RPMI7951 (cell line): Measurements from ENCODE around the gene ATCAY. TPM values are rescaled to one million over a fixed set of nuclear protein-coding genes. Genes with fewer than 3 reads are reported as not detected.
"Not testable (repeated sequence)": the region's sequence is repeated elsewhere in the genome, so short reads cannot be mapped to it uniquely, and the experiment has no call there.

Experiments
- DNase-seq: peaks from one replicate; pipeline ENCODE4 v3.0.0-alpha.2; 2012; ENCODE audit warnings: low read depth
- total RNA-seq: library from RNA; depleted of rRNA; stranded (reverse); fragments of >200 nt; shearing (Covaris generic); gene quantifications from 2 replicates; pipeline ENCODE4 v1.2.3, GENCODE V29; 2014

The ATCAY gene
- total RNA-seq, 1 experiment from 2014 or later, result not detected

GRCh38 chr19:3902317-3902973 is 22.0 kb downstream of the ATCAY start:
- DNase-seq, result no peak

- no peak for DNase-seq
These were observed 23.7 kb downstream of the ATCAY start for GRCh38 chr19:3904233-3904632.

GRCh38 chr19:3907626-3908265 is 27.3 kb downstream of the ATCAY start:
- DNase-seq, result no peak

- DNase-seq, result no peak
These were observed 28.0 kb downstream of the ATCAY start for GRCh38 chr19:3908266-3909054.

GRCh38 chr19:3910105-3910504 is 29.6 kb downstream of the ATCAY start:
- DNase-seq, result no peak

GRCh38 chr19:3914199-3914598 is 33.7 kb downstream of the ATCAY start:
- peak; percentile 11 for DNase-seq

GRCh38 chr19:3916033-3916432 is 35.5 kb downstream of the ATCAY start:
- no peak for DNase-seq

- no peak for DNase-seq
These were observed 39.3 kb downstream of the ATCAY start for GRCh38 chr19:3919793-3920192.

- no peak for DNase-seq
These were observed 42.7 kb downstream of the ATCAY start for GRCh38 chr19:3923096-3923758.

GRCh38 chr19:3923912-3924311 is 43.4 kb downstream of the ATCAY start:
- no peak for DNase-seq

- no peak for DNase-seq
These were observed 50.6 kb downstream of the ATCAY start for GRCh38 chr19:3931041-3931440.

GRCh38 chr19:3932931-3933810 is 52.7 kb downstream of the ATCAY start, which contains the start of gene NMRK2:
Gene NMRK2, plus strand, starts transcription at chr19:3933069. Its CDS starts 603 bp downstream, at chr19:3933672.
- no peak for DNase-seq

- DNase-seq, result no peak
These were observed 56.3 kb downstream of the ATCAY start for GRCh38 chr19:3936506-3937442.

- DNase-seq, result not testable (repeated sequence)
These were observed 57.9 kb downstream of the ATCAY start for GRCh38 chr19:3938300-3938950.

GRCh38 chr19:3942790-3943409 is 62.4 kb downstream of the ATCAY start:
- DNase-seq, result peak; percentile 19

GRCh38 chr19:3944018-3944721 is 63.7 kb downstream of the ATCAY start:
- no peak for DNase-seq

- DNase-seq, result peak; percentile 14
These were observed 65.4 kb downstream of the ATCAY start for GRCh38 chr19:3945838-3946237.

GRCh38 chr19:3947316-3947933 is 66.9 kb downstream of the ATCAY start:
- DNase-seq, result not testable (repeated sequence)
